Measurements from ENCODE around the gene FABP6.

FABP6 gene

GRCh38 chr5:160260881-160261815 lies 31.8 kb downstream of the FABP6 start:
- DNase-seq (ENCODE audit: low read depth in 3 of 3, low spot score in 1 of 3), result no peak

GRCh38 chr5:160262151-160263074 lies 33.1 kb downstream of the FABP6 start:
- DNase-seq (ENCODE audit: low read depth in 3 of 3, low spot score in 1 of 3), result no peak

- DNase-seq (ENCODE audit: low read depth in 3 of 3, low spot score in 1 of 3), result no peak
Measured at GRCh38 chr5:160263326-160263855, 34.1 kb downstream of the FABP6 start.

DNA sequence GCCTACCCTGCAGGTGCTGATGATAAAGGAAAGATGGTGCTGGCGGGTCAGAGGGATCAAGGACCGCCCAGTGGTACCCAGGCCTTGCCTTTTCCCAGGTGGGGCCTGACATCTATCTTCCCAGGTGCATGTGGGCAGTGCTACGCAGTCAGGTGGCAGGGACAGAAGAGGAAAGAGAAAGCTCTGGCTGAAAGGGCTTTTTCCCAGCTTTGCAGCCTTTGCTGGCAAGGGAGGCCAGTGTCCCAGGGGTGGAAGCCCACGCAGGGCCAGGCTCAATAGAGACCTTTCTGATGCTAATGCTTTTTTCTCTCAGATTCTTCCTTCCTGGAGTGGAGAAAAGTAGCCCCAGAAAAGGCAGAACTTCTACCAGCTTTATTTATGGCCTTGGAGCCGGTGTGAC lies 36.7 kb downstream of the FABP6 start:
- DNase-seq (ENCODE audit: low read depth in 3 of 3, low spot score in 1 of 3), result no peak

DNA sequence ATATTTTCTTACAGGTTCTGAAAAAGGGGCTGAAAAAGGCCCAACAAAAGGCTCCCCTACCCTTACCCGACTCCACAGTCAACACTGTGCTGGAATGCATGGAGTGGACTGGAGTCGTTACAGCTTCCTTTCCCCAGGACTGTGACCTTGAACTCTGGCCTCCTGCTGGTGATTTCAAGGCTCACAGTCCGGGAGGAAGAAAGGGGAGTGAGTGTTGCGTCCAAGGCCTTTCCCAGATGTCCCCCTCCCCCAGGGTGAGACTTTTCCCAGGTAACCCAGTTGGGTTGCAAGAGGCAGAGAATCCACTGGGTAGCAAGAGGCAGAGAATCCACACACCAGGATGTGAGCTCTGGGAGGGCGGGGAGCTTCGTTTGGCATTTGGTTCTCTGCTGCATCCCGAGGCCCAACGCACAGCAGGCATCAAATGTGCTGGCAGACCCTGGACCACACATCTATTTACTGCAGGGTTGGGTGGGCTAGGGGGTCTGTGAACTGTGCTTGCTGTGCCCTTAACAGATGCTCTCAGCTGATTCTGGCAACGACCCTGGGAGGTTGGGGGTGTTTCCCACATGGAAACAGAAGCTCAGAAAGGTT lies 37.5 kb downstream of the FABP6 start:
- no peak for DNase-seq (ENCODE audit: low read depth in 3 of 3, low spot score in 1 of 3)

- DNase-seq (ENCODE audit: low read depth in 3 of 3, low spot score in 1 of 3), result no peak
Measured at GRCh38 chr5:160268121-160268520, 38.8 kb downstream of the FABP6 start.

GRCh38 chr5:160269017-160269416 lies 39.7 kb downstream of the FABP6 start:
- no peak for DNase-seq (ENCODE audit: low read depth in 3 of 3, low spot score in 1 of 3)

- no peak for DNase-seq (ENCODE audit: low read depth in 3 of 3, low spot score in 1 of 3)
Measured at GRCh38 chr5:160270704-160271103, 41.4 kb downstream of the FABP6 start.

- no peak for DNase-seq (ENCODE audit: low read depth in 3 of 3, low spot score in 1 of 3)
Measured at GRCh38 chr5:160271396-160271795, 42.1 kb downstream of the FABP6 start.

- DNase-seq (ENCODE audit: low read depth in 3 of 3, low spot score in 1 of 3), result no peak
Measured at GRCh38 chr5:160271836-160272235, 42.5 kb downstream of the FABP6 start.

DNA sequence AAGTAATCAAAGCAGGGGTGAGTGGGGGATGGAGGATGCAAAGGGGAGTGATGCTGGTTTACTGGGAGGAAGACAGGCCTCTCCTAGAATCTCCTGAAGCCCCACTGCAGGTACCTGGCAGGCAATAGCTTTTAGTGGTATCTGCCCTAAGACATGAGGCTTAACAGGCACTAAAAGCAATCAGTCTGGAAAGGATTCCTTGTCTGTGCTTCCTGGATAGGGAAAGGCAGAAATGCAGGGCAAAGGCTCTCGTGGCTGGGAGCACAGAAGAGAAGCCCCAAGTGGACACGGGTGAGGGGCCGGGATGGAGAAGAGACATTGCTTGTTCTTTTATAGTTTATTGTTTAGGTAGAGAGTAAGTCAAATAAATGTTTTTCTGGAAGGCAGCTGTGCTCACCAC lies 43.0 kb downstream of the FABP6 start:
- no peak for DNase-seq (ENCODE audit: low read depth in 3 of 3, low spot score in 1 of 3)

DNA sequence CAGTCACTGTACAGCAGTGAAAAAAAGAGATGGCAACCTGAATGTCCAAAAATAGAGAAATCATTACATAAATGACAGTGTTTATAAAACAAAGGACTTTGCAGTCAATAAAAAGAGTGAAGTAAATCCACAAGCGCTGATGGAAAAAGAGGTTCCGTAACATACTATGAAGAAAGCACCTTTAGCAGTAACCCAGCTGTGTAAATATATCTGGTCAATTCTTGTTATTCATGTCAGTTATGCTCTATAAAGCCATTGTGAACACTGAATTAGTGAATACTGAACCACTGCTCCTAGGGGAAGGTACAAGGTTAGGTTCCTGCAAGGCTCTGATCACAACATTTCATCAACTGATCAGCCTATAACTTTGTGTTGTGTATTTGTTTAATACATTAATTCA lies 43.6 kb downstream of the FABP6 start:
- no peak for DNase-seq (ENCODE audit: low read depth in 3 of 3, low spot score in 1 of 3)

DNA sequence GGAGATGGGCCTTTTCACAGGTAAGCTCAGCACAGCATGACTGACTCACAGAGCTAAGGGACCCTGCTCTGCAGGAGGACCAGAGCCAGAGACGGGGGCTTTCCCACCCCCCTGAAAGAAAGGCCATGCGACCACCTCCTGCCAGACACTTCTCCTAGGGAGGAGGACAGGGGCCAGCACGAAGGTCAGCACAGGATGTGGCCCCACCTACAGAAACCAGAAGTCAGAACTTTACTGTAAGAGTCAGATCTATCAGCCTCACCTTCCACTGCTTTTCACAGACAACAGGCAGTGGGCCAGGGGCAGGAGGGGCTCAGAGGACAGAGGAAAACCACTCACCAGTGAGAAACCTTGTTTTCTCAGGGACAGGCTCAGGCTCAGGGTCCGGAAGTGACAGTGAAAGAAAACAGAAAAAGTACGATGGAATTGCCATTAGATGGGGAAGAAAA lies 45.2 kb downstream of the FABP6 start:
- no peak for DNase-seq (ENCODE audit: low read depth in 3 of 3, low spot score in 1 of 3)

GRCh38 chr5:160278343-160278742 lies 49.0 kb downstream of the FABP6 start:
- DNase-seq (ENCODE audit: low read depth in 3 of 3, low spot score in 1 of 3), result no peak

- DNase-seq (ENCODE audit: low read depth in 3 of 3, low spot score in 1 of 3), result no peak
Measured at GRCh38 chr5:160280384-160281095, 51.2 kb downstream of the FABP6 start.

DNA sequence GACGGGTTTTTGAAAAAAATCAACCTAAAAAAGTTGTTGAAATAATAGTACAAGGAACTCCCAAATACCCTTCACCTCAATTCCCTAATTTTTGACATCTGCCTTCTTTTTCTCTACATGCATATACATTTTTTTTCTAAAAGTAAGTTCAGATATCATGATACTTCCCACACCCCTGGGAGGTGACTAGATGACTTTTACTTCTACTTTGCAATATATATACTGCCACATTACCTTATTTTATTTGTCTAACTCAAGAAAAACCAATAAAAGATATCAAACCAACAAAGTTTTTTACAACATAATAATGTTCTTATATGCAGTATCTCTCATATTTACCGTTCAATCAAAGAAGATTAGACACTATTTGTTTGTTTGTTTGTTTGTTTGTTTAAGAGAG lies 52.0 kb downstream of the FABP6 start:
- no peak for DNase-seq (ENCODE audit: low read depth in 3 of 3, low spot score in 1 of 3)

GRCh38 chr5:160284291-160284873 lies 55.1 kb downstream of the FABP6 start:
- no peak for DNase-seq (ENCODE audit: low read depth in 3 of 3, low spot score in 1 of 3)

DNA sequence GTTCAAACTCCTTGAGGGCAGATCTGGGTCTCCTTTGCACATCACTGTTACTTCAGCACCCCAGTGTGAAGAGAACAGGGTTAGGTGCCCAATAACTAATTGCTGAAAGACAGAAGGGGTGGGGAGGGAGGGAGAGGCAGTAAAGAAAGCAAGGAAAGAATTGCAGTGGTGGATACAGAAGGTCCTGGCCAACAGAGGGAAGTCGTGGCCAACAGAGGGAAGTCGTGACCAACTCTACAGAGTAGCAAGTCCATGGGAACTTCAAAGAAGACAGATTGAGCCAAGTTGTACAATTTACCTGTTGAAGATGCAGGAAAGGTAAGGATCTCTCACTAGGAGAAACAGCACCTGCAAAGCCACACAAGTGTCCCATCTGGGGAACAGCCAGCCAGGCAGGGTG lies 56.0 kb downstream of the FABP6 start:
- no peak for DNase-seq (ENCODE audit: low read depth in 3 of 3, low spot score in 1 of 3)

GRCh38 chr5:160286947-160287346 lies 57.6 kb downstream of the FABP6 start:
- no peak for DNase-seq (ENCODE audit: low read depth in 3 of 3, low spot score in 1 of 3)

DNA sequence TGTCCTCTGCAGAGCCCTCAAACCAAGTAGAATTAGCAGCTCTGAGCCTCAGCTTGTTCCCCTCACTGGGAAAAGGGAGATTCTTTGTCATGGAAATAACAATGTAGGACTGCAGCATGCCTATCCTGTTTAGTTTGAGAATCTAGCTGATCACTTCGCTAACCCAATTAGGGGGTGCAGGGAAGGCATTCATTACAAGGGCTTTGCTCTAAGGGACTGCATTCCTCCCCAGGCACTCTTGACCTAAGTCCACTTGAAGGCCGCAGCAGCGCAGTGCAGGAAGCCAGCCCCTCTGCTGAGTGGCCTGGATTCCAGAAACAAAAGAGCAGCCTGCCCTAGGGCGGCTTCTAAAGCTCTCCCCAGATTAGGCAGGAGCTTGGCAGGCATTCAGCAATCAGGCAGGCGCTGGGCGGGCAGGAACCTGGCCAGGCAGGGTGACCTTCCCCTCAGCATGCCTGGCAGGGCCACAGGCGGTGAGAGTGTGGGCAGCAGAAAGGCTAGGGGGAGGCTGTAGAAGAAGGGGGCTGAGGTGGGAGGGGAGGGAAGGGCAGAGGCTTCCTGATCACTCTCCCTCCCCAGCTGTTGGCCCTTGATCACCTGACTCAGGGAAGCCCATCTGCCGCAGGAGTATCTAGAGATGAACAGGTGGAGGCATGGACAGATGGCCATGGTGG lies 58.2 kb downstream of the FABP6 start:
- no peak for DNase-seq (ENCODE audit: low read depth in 3 of 3, low spot score in 1 of 3)
